GM12864 (cell line): ENCODE measurements around the gene SPAAR.

Experiments used
- DNase-seq: peaks from one replicate; pipeline ENCODE4 v3.0.0-alpha.2; 2011; ENCODE audit warnings: low read depth
- H3K4me3 ChIP-seq: 2 replicates; pipeline ENCODE4 v1.5.1; 2011; ENCODE audit warnings: mild to moderate bottlenecking, low read depth, low read length, control low read depth
- TF ChIP-seq, protein P1 (sequence below): IDR thresholded peaks from 2 replicates; pipeline ENCODE4 v1.5.1; 2011; ENCODE audit warnings: low read depth, mild to moderate bottlenecking, moderate library complexity, low read length, control low read depth, inconsistent platforms; ENCODE audit errors: missing control alignments

SPAAR gene

GRCh38 chr9:35948901-35949318, 39.6 kb downstream of the SPAAR start:
- no peak for DNase-seq
- TF ChIP-seq, protein P1, sequence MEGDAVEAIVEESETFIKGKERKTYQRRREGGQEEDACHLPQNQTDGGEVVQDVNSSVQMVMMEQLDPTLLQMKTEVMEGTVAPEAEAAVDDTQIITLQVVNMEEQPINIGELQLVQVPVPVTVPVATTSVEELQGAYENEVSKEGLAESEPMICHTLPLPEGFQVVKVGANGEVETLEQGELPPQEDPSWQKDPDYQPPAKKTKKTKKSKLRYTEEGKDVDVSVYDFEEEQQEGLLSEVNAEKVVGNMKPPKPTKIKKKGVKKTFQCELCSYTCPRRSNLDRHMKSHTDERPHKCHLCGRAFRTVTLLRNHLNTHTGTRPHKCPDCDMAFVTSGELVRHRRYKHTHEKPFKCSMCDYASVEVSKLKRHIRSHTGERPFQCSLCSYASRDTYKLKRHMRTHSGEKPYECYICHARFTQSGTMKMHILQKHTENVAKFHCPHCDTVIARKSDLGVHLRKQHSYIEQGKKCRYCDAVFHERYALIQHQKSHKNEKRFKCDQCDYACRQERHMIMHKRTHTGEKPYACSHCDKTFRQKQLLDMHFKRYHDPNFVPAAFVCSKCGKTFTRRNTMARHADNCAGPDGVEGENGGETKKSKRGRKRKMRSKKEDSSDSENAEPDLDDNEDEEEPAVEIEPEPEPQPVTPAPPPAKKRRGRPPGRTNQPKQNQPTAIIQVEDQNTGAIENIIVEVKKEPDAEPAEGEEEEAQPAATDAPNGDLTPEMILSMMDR: no peak
- no peak overlapping the region for H3K4me3 ChIP-seq

DNA sequence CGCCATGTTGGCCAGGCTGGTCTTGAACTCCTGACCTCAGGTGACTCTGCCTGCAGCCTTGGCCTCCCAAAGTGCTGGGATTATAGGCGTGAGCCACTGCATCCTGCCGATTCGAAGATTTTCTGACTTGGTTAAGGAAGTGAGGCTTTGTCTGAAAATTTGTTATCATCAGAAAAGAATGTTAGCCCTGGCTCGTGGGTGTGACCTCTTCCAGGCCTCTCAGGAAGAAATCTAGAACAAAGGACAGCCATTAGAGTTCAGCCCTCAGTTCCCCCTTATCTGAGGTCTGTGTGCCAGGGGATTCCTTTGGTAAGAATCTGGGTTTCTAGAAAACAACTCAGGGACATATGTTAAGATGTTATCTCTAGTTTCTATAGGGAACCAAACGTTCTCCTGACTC, 42.4 kb downstream of the SPAAR start:
- TF ChIP-seq, protein P1: no peak
- DNase-seq: no peak
- no peak overlapping the region for H3K4me3 ChIP-seq

- H3K4me3 ChIP-seq: no peak overlapping the region
- TF ChIP-seq, protein P1: no peak
- DNase-seq: no peak
These were observed 43.4 kb downstream of the SPAAR start for GRCh38 chr9:35952526-35953191.

DNA sequence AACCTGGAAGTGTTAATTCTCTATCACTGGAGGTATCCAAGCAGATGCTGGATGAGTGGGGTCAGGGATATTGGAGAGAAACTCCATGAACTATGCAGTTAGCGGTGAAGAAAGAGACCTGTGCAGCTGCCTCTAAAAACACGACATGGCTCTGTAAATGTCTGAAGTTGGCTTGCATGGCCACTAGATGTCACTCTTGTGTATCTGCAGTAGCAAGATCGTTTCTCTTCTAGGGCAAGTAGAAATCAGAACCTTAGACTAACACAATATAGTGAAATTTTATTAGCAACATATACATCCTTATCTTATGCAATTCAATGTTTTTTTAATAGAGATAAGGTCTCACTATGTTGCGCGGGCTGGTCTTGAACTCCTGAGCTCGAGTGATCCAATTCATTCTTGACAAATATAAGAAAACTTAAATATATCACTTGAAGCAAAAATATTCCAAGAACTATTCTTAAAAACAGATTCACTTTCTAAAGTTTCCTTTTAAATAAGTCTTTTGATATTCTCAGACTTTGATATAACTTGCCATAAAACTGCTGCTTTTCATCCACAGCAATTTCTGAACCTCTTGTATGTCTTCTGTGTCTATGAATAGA, 45.8 kb downstream of the SPAAR start:
- no peak overlapping the region for H3K4me3 ChIP-seq
- DNase-seq: peak; percentile 49
- TF ChIP-seq, protein P1: peak; percentile 84

DNA sequence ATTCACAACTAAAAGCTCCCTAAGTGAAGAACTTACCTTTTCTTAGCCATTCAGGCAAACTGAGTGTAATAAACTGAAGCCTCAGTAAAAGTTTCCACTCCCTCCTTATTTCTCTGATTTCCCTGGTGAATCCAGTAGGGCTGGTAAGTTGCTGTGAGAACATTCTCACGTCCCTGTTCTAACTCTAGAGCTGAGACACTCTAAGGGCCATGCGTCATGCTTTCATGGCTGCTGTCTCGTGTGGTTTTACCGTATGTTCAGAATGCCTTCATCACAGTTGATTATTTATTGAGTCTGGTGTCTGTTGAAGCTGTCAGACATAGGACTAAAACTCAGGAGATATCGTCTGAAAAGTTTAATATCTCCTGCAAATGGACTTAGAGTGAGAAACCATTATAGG, 47.4 kb downstream of the SPAAR start:
- TF ChIP-seq, protein P1: no peak
- H3K4me3 ChIP-seq: no peak overlapping the region

GRCh38 chr9:35958104-35958837, 49.0 kb downstream of the SPAAR start, which contains the start of gene OR2S2:
TSS of gene OR2S2 (minus strand) at chr9:35958154. CDS start at chr9:35958098, 56 bp downstream.
- no peak for DNase-seq
- H3K4me3 ChIP-seq: no peak within 1 kb of the TSS
- TF ChIP-seq, protein P1: no peak

More for the DNA sequence above, 47.4 kb downstream of the SPAAR start:
- no peak for DNase-seq
